ENCODE data around the gene CPSF6. TPM values are rescaled to one million over a fixed set of nuclear protein-coding genes. Genes with fewer than 3 reads are reported as not detected.

The CPSF6 gene
- total RNA-seq, 4 donors from 2014 or later, result 10.4 to 27.6 (median 18.6) TPM

- DNase-seq (no peak), ATAC-seq (no peak)
- no peak for TF ChIP-seq POLR2A (IDR thresholded peaks at IDR 0.05)
- TF ChIP-seq, protein P1, sequence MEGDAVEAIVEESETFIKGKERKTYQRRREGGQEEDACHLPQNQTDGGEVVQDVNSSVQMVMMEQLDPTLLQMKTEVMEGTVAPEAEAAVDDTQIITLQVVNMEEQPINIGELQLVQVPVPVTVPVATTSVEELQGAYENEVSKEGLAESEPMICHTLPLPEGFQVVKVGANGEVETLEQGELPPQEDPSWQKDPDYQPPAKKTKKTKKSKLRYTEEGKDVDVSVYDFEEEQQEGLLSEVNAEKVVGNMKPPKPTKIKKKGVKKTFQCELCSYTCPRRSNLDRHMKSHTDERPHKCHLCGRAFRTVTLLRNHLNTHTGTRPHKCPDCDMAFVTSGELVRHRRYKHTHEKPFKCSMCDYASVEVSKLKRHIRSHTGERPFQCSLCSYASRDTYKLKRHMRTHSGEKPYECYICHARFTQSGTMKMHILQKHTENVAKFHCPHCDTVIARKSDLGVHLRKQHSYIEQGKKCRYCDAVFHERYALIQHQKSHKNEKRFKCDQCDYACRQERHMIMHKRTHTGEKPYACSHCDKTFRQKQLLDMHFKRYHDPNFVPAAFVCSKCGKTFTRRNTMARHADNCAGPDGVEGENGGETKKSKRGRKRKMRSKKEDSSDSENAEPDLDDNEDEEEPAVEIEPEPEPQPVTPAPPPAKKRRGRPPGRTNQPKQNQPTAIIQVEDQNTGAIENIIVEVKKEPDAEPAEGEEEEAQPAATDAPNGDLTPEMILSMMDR (IDR thresholded peaks at IDR 0.05 in 4 of 5, conservative IDR thresholded peaks at IDR 0.05 in 1 of 5), result no peak
- H3K27ac ChIP-seq, result no peak overlapping the region
- peaks cover 0 to 7% (median 0%) of the 10 kb centered on the region in 3 donors for H3K27me3 ChIP-seq
- in situ Hi-C loops (cut with MboI; ENCODE audit: low sequenced_read_pairs in 4 of 4) (no loop called here), intact Hi-C loops (cut with DNase I; ENCODE audit: low total_unique reads) (no loop called here)
- H3K4me3 ChIP-seq, result no peak overlapping the region
- peaks cover 6 to 10% of the 10 kb centered on the region in 2 donors for H3K4me1 ChIP-seq
- no peaks in the 10 kb centered on the region for H3K9me3 ChIP-seq
- H3K36me3 ChIP-seq, result no peaks in the 10 kb centered on the region
These were observed 39.7 kb downstream of the CPSF6 start for GRCh38 chr12:69278814-69279782.

DNA sequence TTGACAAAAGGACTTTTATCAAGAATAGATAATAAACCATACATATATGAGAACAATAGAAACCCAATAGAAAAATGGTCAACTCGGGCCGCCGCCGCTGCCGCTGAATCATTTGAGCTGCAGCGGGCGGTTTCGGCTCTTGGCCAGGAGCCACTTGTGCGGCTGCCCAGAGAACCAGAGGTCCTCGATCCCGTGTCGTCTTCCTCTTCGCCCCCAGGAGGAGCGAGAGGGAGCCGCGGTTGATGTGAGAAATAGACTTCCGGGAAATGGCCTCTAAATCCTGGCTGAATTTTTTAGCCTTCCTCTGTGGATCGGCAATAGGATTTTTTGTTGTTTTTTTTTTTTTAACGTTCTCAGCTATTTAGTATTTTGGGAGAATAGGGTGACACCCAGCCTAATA, 44.8 kb downstream of the CPSF6 start:
- peak; percentile 20 to 54 for DNase-seq
- Histone ChIP-seq H3K4me3 (peak overlapping the region; percentile 27 to 42 (median 36)), H3K4me1 (peaks cover 9 to 12% of the 10 kb centered on the region in 2 donors), H3K27ac (no peak overlapping the region), H3K9me3 (no peaks in the 10 kb centered on the region), H3K36me3 (no peaks in the 10 kb centered on the region), H3K27me3 (peaks cover 6 to 11% (median 9%) of the 10 kb centered on the region in 3 donors)
- TF ChIP-seq POLR2A (IDR thresholded peaks at IDR 0.05), result no peak
- TF ChIP-seq, protein P1 (IDR thresholded peaks at IDR 0.05 in 4 of 5, conservative IDR thresholded peaks at IDR 0.05 in 1 of 5), result no peak
- in situ Hi-C loops (cut with MboI; ENCODE audit: low sequenced_read_pairs in 4 of 4) (no loop called here), intact Hi-C loops (cut with DNase I; ENCODE audit: low total_unique reads) (no loop called here)
- peak in 1 of 2 donors; percentile 55 for ATAC-seq

DNA sequence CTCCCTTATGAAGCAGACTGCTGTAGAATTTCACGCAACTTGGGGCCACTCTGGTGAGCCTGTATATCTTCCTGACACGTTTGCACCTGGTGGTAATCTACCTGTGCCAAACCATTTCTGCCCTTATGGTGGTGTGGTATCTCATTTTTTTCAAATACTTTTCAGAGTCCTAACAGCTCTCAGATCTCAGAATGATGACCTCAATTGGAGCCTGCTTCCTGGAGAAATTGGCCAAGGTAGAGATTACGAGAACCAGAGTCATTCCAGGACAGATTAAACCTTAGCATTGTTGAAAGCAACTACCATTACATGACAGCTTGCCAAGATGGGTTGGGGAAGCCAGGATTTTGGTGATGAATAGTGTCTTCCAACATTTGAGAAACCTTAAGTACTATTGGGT, 48.2 kb downstream of the CPSF6 start:
- Histone ChIP-seq H3K36me3 (no peaks in the 10 kb centered on the region), H3K4me3 (no peak overlapping the region), H3K27me3 (peaks cover 6 to 14% (median 12%) of the 10 kb centered on the region in 3 donors), H3K27ac (no peak overlapping the region), H3K9me3 (no peaks in the 10 kb centered on the region), H3K4me1 (peaks cover 9 to 12% of the 10 kb centered on the region in 2 donors)
- DNase-seq, result no peak
- in situ Hi-C loops (cut with MboI; ENCODE audit: low sequenced_read_pairs in 4 of 4), result no loop called here
- no peak for ATAC-seq
- TF ChIP-seq, protein P1 (IDR thresholded peaks at IDR 0.05 in 4 of 5, conservative IDR thresholded peaks at IDR 0.05 in 1 of 5), result no peak
- no peak for TF ChIP-seq POLR2A (IDR thresholded peaks at IDR 0.05)
- intact Hi-C loops (cut with DNase I; ENCODE audit: low total_unique reads), result no loop called here

DNA sequence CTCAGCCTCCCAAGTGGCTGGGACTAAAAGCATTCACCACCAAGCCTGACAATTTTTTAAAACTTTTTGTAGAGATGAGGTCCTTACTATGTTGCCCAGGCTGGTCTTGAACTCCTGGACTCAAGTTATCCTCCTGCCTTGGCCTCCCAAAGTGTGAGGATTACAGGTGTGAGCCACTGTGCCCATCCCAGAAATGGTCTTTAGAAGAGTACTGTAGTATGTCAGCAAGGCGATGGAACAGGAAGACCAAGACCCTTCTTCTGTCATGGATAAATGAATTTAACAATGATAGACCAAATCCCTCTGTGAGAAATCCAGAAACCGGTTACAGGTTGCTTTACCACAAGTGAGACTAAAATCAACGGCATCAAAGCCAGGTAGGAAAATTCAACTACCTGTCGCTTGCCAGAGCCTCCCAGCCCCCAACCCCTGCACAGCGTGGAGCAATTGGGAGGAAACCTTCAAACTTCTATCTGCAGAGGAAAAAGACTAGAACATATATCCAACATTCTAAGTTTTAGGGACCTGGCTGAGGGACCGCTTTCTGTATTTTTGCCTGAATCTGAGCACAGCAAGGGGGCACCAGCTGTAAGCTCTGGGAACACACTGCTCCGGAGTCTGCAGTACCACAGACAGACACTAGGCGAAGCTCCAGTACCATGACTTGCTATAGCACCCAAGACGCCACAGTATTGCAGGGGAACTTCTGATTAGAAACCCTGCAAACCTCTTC, 51.3 kb downstream of the CPSF6 start:
- ATAC-seq, result peak in 1 of 2 donors; percentile 56
- Histone ChIP-seq H3K27me3 (peaks cover under 1 to 8% (median 5%) of the 10 kb centered on the region in 3 donors), H3K4me1 (no peaks in the 10 kb centered on the region), H3K4me3 (no peak overlapping the region), H3K9me3 (no peaks in the 10 kb centered on the region), H3K36me3 (no peaks in the 10 kb centered on the region), H3K27ac (no peak overlapping the region)
- TF ChIP-seq POLR2A (IDR thresholded peaks at IDR 0.05), result no peak
- TF ChIP-seq, protein P1 (IDR thresholded peaks at IDR 0.05 in 4 of 5, conservative IDR thresholded peaks at IDR 0.05 in 1 of 5), result peak in 3 of 5 experiments; percentile 36 to 42 (median 41)
- peak; percentile 13 to 25 for DNase-seq
- intact Hi-C loops (cut with DNase I; ENCODE audit: low total_unique reads), result no loop called here
- in situ Hi-C loops (cut with MboI; ENCODE audit: low sequenced_read_pairs in 4 of 4), result no loop called here

Measured in gastrocnemius medialis (tissue), 4 donors.